Activated naive CD8-positive, alpha-beta T cell (primary cell): ENCODE measurements around the gene SNRNP25.
A peak's percentile ranks its signal among the peaks of the same experiment; 100 is the strongest.

Experiments
- H3K27ac Mint-ChIP-seq: one replicate; pipeline ENCODE4 v1.8.0; 2021; ENCODE audit warnings: mixed read lengths
- H3K27me3 Mint-ChIP-seq: one replicate; pipeline ENCODE4 v1.8.0; 2021; ENCODE audit warnings: mixed read lengths
- H3K36me3 Mint-ChIP-seq: one replicate; pipeline ENCODE4 v1.8.0; 2021; ENCODE audit warnings: mixed read lengths
- H3K4me1 Mint-ChIP-seq: one replicate; pipeline ENCODE4 v1.8.0; 2021; ENCODE audit warnings: low read depth, mixed read lengths
- H3K4me3 Mint-ChIP-seq: one replicate; pipeline ENCODE4 v1.8.0; 2021; ENCODE audit warnings: mild to moderate bottlenecking, mixed read lengths
- H3K9me3 Mint-ChIP-seq: one replicate; pipeline ENCODE4 v1.8.0; 2021; ENCODE audit warnings: low read depth, mixed read lengths

Gene SNRNP25

GRCh38 chr16:55571-56136 lies 2.0 kb downstream of the SNRNP25 start:
- Mint-ChIP-seq H3K4me3 (peak overlapping the region; percentile 40), H3K27me3 (no peaks in the 10 kb centered on the region), H3K36me3 (peaks cover 4% of the 10 kb centered on the region), H3K9me3 (no peaks in the 10 kb centered on the region), H3K4me1 (peaks cover 22% of the 10 kb centered on the region), H3K27ac (no peak overlapping the region)

- Mint-ChIP-seq H3K4me3 (peak overlapping the region; percentile 40), H3K36me3 (peaks cover 4% of the 10 kb centered on the region), H3K4me1 (peaks cover 15% of the 10 kb centered on the region), H3K27ac (no peak overlapping the region), H3K27me3 (no peaks in the 10 kb centered on the region), H3K9me3 (no peaks in the 10 kb centered on the region)
Measured at GRCh38 chr16:56231-56927, 2.8 kb downstream of the SNRNP25 start.

GRCh38 chr16:57711-58110 lies 4.1 kb downstream of the SNRNP25 start:
- H3K27ac Mint-ChIP-seq = no peak overlapping the region
- H3K4me3 Mint-ChIP-seq = no peak overlapping the region
- peaks cover 4% of the 10 kb centered on the region for H3K36me3 Mint-ChIP-seq
- H3K4me1 Mint-ChIP-seq = peaks cover 9% of the 10 kb centered on the region
- no peaks in the 10 kb centered on the region for H3K27me3 Mint-ChIP-seq
- no peaks in the 10 kb centered on the region for H3K9me3 Mint-ChIP-seq

GRCh38 chr16:58491-59439 lies 5.1 kb downstream of the SNRNP25 start:
- Mint-ChIP-seq H3K36me3 (peaks cover 2% of the 10 kb centered on the region), H3K4me3 (no peak overlapping the region), H3K27me3 (no peaks in the 10 kb centered on the region), H3K9me3 (no peaks in the 10 kb centered on the region), H3K4me1 (peaks cover 5% of the 10 kb centered on the region), H3K27ac (no peak overlapping the region)

- peaks cover 2% of the 10 kb centered on the region for H3K36me3 Mint-ChIP-seq
- H3K27ac Mint-ChIP-seq = no peak overlapping the region
- H3K4me1 Mint-ChIP-seq = peaks cover 2% of the 10 kb centered on the region
- H3K9me3 Mint-ChIP-seq = no peaks in the 10 kb centered on the region
- no peaks in the 10 kb centered on the region for H3K27me3 Mint-ChIP-seq
- H3K4me3 Mint-ChIP-seq = no peak overlapping the region
Measured at GRCh38 chr16:59440-60059, 5.9 kb downstream of the SNRNP25 start.

- no peaks in the 10 kb centered on the region for H3K9me3 Mint-ChIP-seq
- H3K4me1 Mint-ChIP-seq = no peaks in the 10 kb centered on the region
- H3K36me3 Mint-ChIP-seq = peaks cover 2% of the 10 kb centered on the region
- H3K4me3 Mint-ChIP-seq = no peak overlapping the region
- H3K27me3 Mint-ChIP-seq = no peaks in the 10 kb centered on the region
- H3K27ac Mint-ChIP-seq = no peak overlapping the region
Measured at GRCh38 chr16:60166-60565, 6.5 kb downstream of the SNRNP25 start.

GRCh38 chr16:60929-61878 lies 7.6 kb downstream of the SNRNP25 start:
- Mint-ChIP-seq H3K36me3 (peaks cover 2% of the 10 kb centered on the region), H3K27ac (no peak overlapping the region), H3K4me1 (peaks cover 3% of the 10 kb centered on the region), H3K4me3 (no peak overlapping the region), H3K9me3 (no peaks in the 10 kb centered on the region), H3K27me3 (no peaks in the 10 kb centered on the region)

- H3K27ac Mint-ChIP-seq = no peak overlapping the region
- H3K36me3 Mint-ChIP-seq = peaks cover 2% of the 10 kb centered on the region
- H3K27me3 Mint-ChIP-seq = no peaks in the 10 kb centered on the region
- H3K4me3 Mint-ChIP-seq = no peak overlapping the region
- H3K9me3 Mint-ChIP-seq = no peaks in the 10 kb centered on the region
- H3K4me1 Mint-ChIP-seq = peaks cover 3% of the 10 kb centered on the region
Measured at GRCh38 chr16:61879-62281, 8.3 kb downstream of the SNRNP25 start.

GRCh38 chr16:62283-62967 lies 8.8 kb downstream of the SNRNP25 start:
- Mint-ChIP-seq H3K4me1 (peaks cover 3% of the 10 kb centered on the region), H3K9me3 (no peaks in the 10 kb centered on the region), H3K27me3 (no peaks in the 10 kb centered on the region), H3K27ac (no peak overlapping the region), H3K4me3 (no peak overlapping the region), H3K36me3 (peaks cover under 1% of the 10 kb centered on the region)

GRCh38 chr16:62968-63391 lies 9.4 kb downstream of the SNRNP25 start:
- Mint-ChIP-seq H3K27me3 (no peaks in the 10 kb centered on the region), H3K4me3 (no peak overlapping the region), H3K9me3 (no peaks in the 10 kb centered on the region), H3K27ac (no peak overlapping the region), H3K4me1 (peaks cover 3% of the 10 kb centered on the region), H3K36me3 (no peaks in the 10 kb centered on the region)

GRCh38 chr16:63466-63865 lies 9.8 kb downstream of the SNRNP25 start:
- H3K27ac Mint-ChIP-seq = no peak overlapping the region
- no peak overlapping the region for H3K4me3 Mint-ChIP-seq
- no peaks in the 10 kb centered on the region for H3K36me3 Mint-ChIP-seq
- peaks cover 3% of the 10 kb centered on the region for H3K4me1 Mint-ChIP-seq
- H3K9me3 Mint-ChIP-seq = no peaks in the 10 kb centered on the region
- no peaks in the 10 kb centered on the region for H3K27me3 Mint-ChIP-seq

- Mint-ChIP-seq H3K4me1 (peaks cover 3% of the 10 kb centered on the region), H3K27me3 (no peaks in the 10 kb centered on the region), H3K27ac (no peak overlapping the region), H3K4me3 (no peak overlapping the region), H3K36me3 (no peaks in the 10 kb centered on the region), H3K9me3 (no peaks in the 10 kb centered on the region)
Measured at GRCh38 chr16:63998-64913, 10.6 kb downstream of the SNRNP25 start.

- Mint-ChIP-seq H3K27me3 (no peaks in the 10 kb centered on the region), H3K9me3 (no peaks in the 10 kb centered on the region), H3K4me1 (peaks cover 3% of the 10 kb centered on the region), H3K4me3 (no peak overlapping the region), H3K27ac (no peak overlapping the region), H3K36me3 (no peaks in the 10 kb centered on the region)
Measured at GRCh38 chr16:64914-65255, 11.3 kb downstream of the SNRNP25 start.
